HEK293 (cell line): ENCODE data around the gene UTP14A.

ENCODE experiments used
- BCL11B ChIP-seq: fragments of 450-650 bp; formaldehyde crosslinking; IDR thresholded peaks from 2 replicates; pipeline ENCODE4 v1.5.1; 2016; ENCODE audit warnings: low read depth, missing biosample characterization, missing genetic modification characterization
- HIC1 ChIP-seq: fragments of 450-650 bp; formaldehyde crosslinking; IDR thresholded peaks from 2 replicates; pipeline ENCODE4 v1.5.1; 2016; ENCODE audit warnings: missing biosample characterization, missing genetic modification characterization
- HOXA7 ChIP-seq: sonication (generic); formaldehyde crosslinking; IDR thresholded peaks from 2 replicates; pipeline ENCODE4 v1.8.1; 2022; ENCODE audit warnings: missing genetic modification reagents, borderline replicate concordance
- MZF1 ChIP-seq: fragments of 450-650 bp; formaldehyde crosslinking; IDR thresholded peaks from 2 replicates; pipeline ENCODE4 v1.5.1; 2017; ENCODE audit warnings: missing biosample characterization, missing genetic modification characterization, borderline replicate concordance
- REPIN1 ChIP-seq: fragments of 450-650 bp; formaldehyde crosslinking; IDR thresholded peaks from 2 replicates; pipeline ENCODE4 v1.5.1; 2017; ENCODE audit warnings: missing biosample characterization, missing genetic modification characterization, low read depth
- SETDB1 ChIP-seq: IDR thresholded peaks from one replicate; pipeline ENCODE4 v1.6.1; 2017; ENCODE audit warnings: mild to moderate bottlenecking, low read length, moderate library complexity, mixed read lengths; ENCODE audit not compliant: insufficient read length
- SP3 ChIP-seq: fragments of 450-650 bp; formaldehyde crosslinking; IDR thresholded peaks from 2 replicates; pipeline ENCODE4 v1.5.1; 2016; ENCODE audit warnings: missing biosample characterization, missing genetic modification characterization
- SP7 ChIP-seq: fragments of 450-650 bp; formaldehyde crosslinking; IDR thresholded peaks from 2 replicates; pipeline ENCODE4 v1.5.1; 2016; ENCODE audit warnings: missing biosample characterization, missing genetic modification characterization
- ZBTB17 ChIP-seq: fragments of 450-650 bp; formaldehyde crosslinking; IDR thresholded peaks from 2 replicates; pipeline ENCODE4 v1.5.1; 2016; ENCODE audit warnings: missing biosample characterization, missing genetic modification characterization
- ZBTB44 ChIP-seq: fragments of 450-650 bp; IDR thresholded peaks from 2 replicates; pipeline ENCODE4 v1.5.1; 2018; ENCODE audit warnings: missing biosample characterization, mild to moderate bottlenecking, missing genetic modification characterization
- ZBTB8A ChIP-seq: fragments of 450-650 bp; formaldehyde crosslinking; IDR thresholded peaks from 2 replicates; pipeline ENCODE4 v1.5.1; 2016; ENCODE audit warnings: missing biosample characterization, missing genetic modification characterization
- ZFHX2 ChIP-seq: fragments of 450-650 bp; formaldehyde crosslinking; conservative IDR thresholded peaks from 2 replicates; pipeline ENCODE4 v1.5.1; 2016; ENCODE audit warnings: missing biosample characterization, missing genetic modification characterization
- ZNF16 ChIP-seq: fragments of 450-650 bp; formaldehyde crosslinking; IDR thresholded peaks from 2 replicates; pipeline ENCODE4 v1.5.1; 2016; ENCODE audit warnings: low read depth, missing biosample characterization, missing genetic modification characterization
- ZNF280D ChIP-seq: fragments of 450-650 bp; formaldehyde crosslinking; IDR thresholded peaks from 2 replicates; pipeline ENCODE4 v1.5.1; 2016; ENCODE audit warnings: missing biosample characterization, missing genetic modification characterization
- ZNF335 ChIP-seq: fragments of 450-650 bp; formaldehyde crosslinking; conservative IDR thresholded peaks from 2 replicates; pipeline ENCODE4 v1.5.1; 2016; ENCODE audit warnings: missing biosample characterization, missing genetic modification characterization
- ZNF350 ChIP-seq: fragments of 450-650 bp; formaldehyde crosslinking; IDR thresholded peaks from 2 replicates; pipeline ENCODE4 v1.5.0; 2017; ENCODE audit warnings: missing biosample characterization, mild to moderate bottlenecking, missing genetic modification characterization
- ZNF449 ChIP-seq: fragments of 450-650 bp; formaldehyde crosslinking; IDR thresholded peaks from 2 replicates; pipeline ENCODE4 v1.5.1; 2017; ENCODE audit warnings: missing biosample characterization, mild to moderate bottlenecking, missing genetic modification characterization, moderate library complexity
- ZNF473 ChIP-seq: fragments of 450-650 bp; formaldehyde crosslinking; IDR thresholded peaks from 2 replicates; pipeline ENCODE4 v1.5.1; 2017; ENCODE audit warnings: missing biosample characterization, missing genetic modification characterization
- ZNF488 ChIP-seq: fragments of 450-650 bp; formaldehyde crosslinking; IDR thresholded peaks from 2 replicates; pipeline ENCODE4 v1.5.1; 2016; ENCODE audit warnings: missing biosample characterization, missing genetic modification characterization
- ZNF501 ChIP-seq: fragments of 450-650 bp; formaldehyde crosslinking; IDR thresholded peaks from 2 replicates; pipeline ENCODE4 v1.5.1; 2016; ENCODE audit warnings: missing biosample characterization, missing genetic modification characterization
- ZNF561 ChIP-seq: fragments of 450-650 bp; IDR thresholded peaks from 2 replicates; pipeline ENCODE4 v1.5.1; 2018; ENCODE audit warnings: missing biosample characterization, missing genetic modification characterization, borderline replicate concordance
- ZNF623 ChIP-seq: fragments of 450-650 bp; formaldehyde crosslinking; IDR thresholded peaks from 2 replicates; pipeline ENCODE4 v1.5.1; 2016; ENCODE audit warnings: missing biosample characterization, missing genetic modification characterization
- ZNF626 ChIP-seq: fragments of 450-650 bp; sonication (Bioruptor Pico); formaldehyde crosslinking; IDR thresholded peaks from 2 replicates; pipeline ENCODE4 v1.5.1; 2018; ENCODE audit warnings: missing biosample characterization, missing genetic modification characterization, inconsistent platforms
- ZNF639 ChIP-seq: fragments of 450-650 bp; formaldehyde crosslinking; IDR thresholded peaks from 2 replicates; pipeline ENCODE4 v1.5.1; 2016; ENCODE audit warnings: missing biosample characterization, missing genetic modification characterization
- ZNF645 ChIP-seq: fragments of 450-650 bp; formaldehyde crosslinking; IDR thresholded peaks from 2 replicates; pipeline ENCODE4; 2016; ENCODE audit warnings: missing biosample characterization, missing genetic modification characterization
- ZNF658 ChIP-seq: fragments of 450-650 bp; formaldehyde crosslinking; IDR thresholded peaks from 2 replicates; pipeline ENCODE4; 2016; ENCODE audit warnings: missing biosample characterization, missing genetic modification characterization
- ZNF664 ChIP-seq: fragments of 450-650 bp; formaldehyde crosslinking; IDR thresholded peaks from 2 replicates; pipeline ENCODE4 v1.5.1; 2016; ENCODE audit warnings: missing biosample characterization, missing genetic modification characterization
- ZNF701 ChIP-seq: fragments of 450-650 bp; formaldehyde crosslinking; IDR thresholded peaks from 2 replicates; pipeline ENCODE4 v1.5.1; 2016; ENCODE audit warnings: missing biosample characterization, missing genetic modification characterization
- ZNF768 ChIP-seq: fragments of 450-650 bp; formaldehyde crosslinking; IDR thresholded peaks from 2 replicates; pipeline ENCODE4 v1.5.1; 2018; ENCODE audit warnings: missing biosample characterization, mild to moderate bottlenecking, missing genetic modification characterization

UTP14A gene

GRCh38 chrX:129931411-129932015 lies 25.5 kb downstream of the UTP14A start (continued):
- no peak for TF ChIP-seq ZNF626 (tag by site-specific recombination)
- TF ChIP-seq ZNF664 (tag by site-specific recombination) = no peak
- no peak for TF ChIP-seq ZNF701 (tag by site-specific recombination)
- peak; percentile 82 for TF ChIP-seq ZBTB8A (tag by site-specific recombination)
- peak; percentile 49 for TF ChIP-seq ZNF561 (tag by site-specific recombination)
- TF ChIP-seq HOXA7 (CRISPR knock-in tag) = no peak
- no peak for TF ChIP-seq ZBTB17 (tag by site-specific recombination)
- no peak for TF ChIP-seq ZNF658 (tag by site-specific recombination)
- peak; percentile 84 for TF ChIP-seq ZFHX2
- TF ChIP-seq SP3 (tag by site-specific recombination) = peak; percentile 92
- peak; percentile 66 for TF ChIP-seq HIC1 (tag by site-specific recombination)
- TF ChIP-seq ZNF623 (tag by site-specific recombination) = no peak
- no peak for TF ChIP-seq ZNF473
- TF ChIP-seq ZNF768 (tag by site-specific recombination) = no peak
- TF ChIP-seq ZNF449 (tag by site-specific recombination) = no peak
- TF ChIP-seq ZNF16 (tag by site-specific recombination) = no peak
- TF ChIP-seq MZF1 = peak; percentile 11; the same call in 1 of the 2 replicates
- no peak for TF ChIP-seq ZNF488 (tag by site-specific recombination)
- TF ChIP-seq ZNF335 (tag by site-specific recombination) = peak; percentile 57; the same call in 1 of the 2 replicates
- TF ChIP-seq ZBTB44 (tag by site-specific recombination) = no peak
- TF ChIP-seq ZNF280D = no peak
- TF ChIP-seq ZNF645 = no peak
- TF ChIP-seq ZNF350 (tag by site-specific recombination) = no peak
- TF ChIP-seq BCL11B (tag by site-specific recombination) = peak; percentile 23; the same call in 1 of the 2 replicates
- no peak for TF ChIP-seq REPIN1 (tag by site-specific recombination)
- TF ChIP-seq SP7 = peak; percentile 68; the same call in 1 of the 2 replicates
- no peak for TF ChIP-seq SETDB1
- TF ChIP-seq ZNF501 (tag by site-specific recombination) = no peak
- TF ChIP-seq ZNF639 (tag by site-specific recombination) = no peak
